GM21360 (cell line): ENCODE data around the gene MADD.

Source experiments
- ATAC-seq: cut with Tn5 transposase; IDR thresholded peaks from one replicate; pipeline ENCODE4 v1.9.1; 2021; ENCODE audit warnings: mild to moderate bottlenecking, moderate library complexity; ENCODE audit not compliant: unreplicated experiment

The MADD gene

DNA sequence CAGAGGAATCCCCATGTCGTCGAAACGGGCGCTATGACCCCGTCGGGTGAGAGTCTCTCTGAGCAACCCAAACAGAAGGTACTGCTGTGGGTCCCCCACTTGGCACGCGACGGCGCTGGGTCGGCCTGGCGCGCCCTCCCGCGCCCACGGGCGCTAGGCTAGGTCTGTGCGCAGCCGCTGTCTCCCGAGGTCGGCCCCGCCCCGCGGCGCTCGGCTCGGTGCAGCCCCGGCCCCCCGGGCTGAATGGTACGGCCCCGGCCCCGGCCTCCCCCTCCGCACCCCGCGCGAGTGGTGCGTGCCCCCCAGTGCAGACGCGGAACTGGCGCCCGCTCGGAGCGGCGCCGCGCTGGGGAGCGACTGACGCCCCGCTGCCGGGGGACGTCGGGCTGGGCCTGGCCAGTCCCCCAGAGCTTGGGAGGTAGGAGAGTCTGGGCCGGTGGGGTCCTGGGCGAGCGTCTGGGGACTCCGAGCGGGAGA, at the start of gene MADD:
Gene MADD (plus strand): TSS at position 305 of the 477 bp plus-strand sequence.
- ATAC-seq, result peak; percentile 70

DNA sequence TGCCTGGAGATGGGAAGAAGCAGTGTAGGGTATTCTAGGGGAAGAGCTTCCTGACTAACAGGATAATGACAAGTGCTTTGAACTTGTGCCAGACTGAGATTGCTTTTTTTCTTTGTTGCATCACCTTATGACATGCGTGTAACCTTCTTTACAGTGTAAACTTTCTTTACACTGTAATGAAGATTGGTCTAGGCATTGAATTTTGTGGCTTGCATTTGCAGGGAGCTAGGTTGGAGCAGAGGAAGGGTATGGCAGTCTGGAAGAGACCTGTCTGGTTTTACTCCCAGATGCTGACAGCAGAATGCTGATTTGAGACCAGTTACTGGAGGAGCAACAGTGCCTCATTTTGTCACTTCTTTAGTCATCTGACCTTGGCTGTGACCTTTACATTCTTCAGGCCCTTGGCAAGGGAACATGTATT, 49.5 kb upstream of the MADD start:
- ATAC-seq, result no peak

GRCh38 chr11:47222696-47223095, 47.2 kb upstream of the MADD start:
- ATAC-seq, result no peak

DNA sequence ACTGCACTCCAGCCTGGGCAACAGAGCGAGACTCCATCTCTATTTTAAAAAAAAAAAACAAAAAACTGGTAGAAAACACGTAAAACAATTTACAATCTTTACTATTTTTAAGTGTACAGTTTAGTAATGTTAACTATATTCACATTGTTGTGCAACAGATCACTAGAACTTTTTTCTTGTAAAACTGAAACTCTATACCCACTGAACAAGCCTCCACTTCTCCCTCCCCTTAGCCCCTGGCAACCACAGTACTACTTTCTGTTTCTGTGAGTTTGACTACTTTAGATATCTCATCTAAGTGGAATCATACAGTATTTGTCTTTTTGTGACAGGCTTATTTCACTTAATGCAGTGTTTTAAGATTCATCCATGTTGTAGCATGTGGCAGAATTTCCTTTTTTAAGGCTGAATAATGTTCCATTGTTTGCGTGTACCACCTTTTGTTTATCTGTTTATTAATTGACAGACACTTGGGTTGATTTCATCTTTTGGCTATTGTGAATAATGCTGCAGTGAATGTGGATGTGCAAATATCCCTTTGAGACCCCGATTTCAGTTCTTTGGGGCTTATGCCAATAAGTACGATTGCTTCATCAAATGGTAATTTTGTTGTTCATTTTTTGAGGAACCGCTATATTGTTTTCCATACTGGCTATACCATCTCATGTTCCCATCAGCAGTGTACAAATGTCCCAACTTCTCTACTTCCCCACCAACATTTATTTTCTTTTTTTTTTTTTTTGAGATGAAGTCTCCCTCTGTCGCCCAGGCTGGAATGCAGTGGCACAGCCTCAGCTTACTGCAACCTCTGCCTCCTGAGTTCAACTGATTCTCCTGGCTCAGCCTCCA, 44.2 kb upstream of the MADD start:
- peak; percentile 81 for ATAC-seq

DNA sequence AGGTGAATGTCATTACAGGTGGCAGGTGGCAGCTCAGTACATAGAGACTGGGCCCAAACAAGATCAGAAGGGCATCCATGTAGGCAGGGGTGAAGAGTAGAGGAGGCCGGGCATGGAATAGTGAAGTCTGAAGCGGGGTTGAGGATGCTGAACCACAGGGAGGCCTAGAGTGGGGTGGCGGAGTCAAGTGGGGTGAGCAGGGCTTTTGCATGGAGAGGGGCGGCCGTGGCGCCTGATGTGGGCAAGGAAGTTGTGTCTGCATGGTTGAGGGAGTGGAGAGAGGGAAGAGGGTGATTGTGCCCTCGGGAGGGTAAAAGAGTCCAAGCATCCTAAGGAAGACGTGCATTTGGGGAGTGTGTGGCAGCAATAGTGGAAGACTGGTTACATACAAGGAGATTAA, 40.8 kb upstream of the MADD start:
- no peak for ATAC-seq

DNA sequence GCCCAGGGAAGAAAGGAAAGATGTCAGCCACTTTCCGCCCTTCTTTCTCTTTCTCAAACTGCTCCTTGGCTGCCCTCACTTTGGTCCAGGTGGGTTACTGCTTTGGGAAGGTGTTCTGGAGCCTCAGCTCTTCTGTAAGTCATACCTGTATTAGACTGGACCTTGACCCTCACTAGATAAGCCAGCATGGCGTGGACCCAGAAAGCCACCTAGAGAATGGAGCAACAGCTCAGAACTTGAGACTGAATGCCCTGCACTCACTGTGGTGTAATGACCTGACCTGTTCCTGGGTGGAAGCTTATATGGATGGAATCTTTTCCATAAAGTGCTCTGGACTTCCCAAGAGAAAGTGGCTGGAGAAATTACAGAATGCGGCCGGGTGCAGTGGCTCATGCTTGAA, 36.9 kb upstream of the MADD start:
- ATAC-seq, result no peak

GRCh38 chr11:47233989-47234668, 35.8 kb upstream of the MADD start:
- ATAC-seq, result no peak

GRCh38 chr11:47234669-47235100, 35.2 kb upstream of the MADD start:
- ATAC-seq, result no peak

GRCh38 chr11:47235163-47235562, 34.8 kb upstream of the MADD start:
- no peak for ATAC-seq

DNA sequence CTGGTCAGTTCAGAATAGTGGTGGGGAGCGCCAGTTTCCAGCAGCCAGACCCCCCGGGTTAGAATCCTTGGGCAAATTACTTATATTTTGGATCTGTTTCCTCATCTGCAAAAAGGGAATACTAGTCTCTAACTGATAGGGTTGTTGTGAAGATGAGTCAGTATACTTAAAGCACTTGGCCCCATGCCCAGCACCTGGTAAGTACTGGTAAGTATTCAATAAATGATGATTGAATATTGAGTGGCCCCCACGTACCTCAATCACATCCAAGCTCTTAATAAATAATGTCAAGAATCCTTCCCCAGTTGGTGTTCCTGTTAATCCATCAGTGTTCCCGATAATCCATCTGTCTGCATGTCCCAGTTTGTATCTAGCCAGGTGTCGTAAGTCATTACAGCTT, 33.5 kb upstream of the MADD start:
- no peak for ATAC-seq

DNA sequence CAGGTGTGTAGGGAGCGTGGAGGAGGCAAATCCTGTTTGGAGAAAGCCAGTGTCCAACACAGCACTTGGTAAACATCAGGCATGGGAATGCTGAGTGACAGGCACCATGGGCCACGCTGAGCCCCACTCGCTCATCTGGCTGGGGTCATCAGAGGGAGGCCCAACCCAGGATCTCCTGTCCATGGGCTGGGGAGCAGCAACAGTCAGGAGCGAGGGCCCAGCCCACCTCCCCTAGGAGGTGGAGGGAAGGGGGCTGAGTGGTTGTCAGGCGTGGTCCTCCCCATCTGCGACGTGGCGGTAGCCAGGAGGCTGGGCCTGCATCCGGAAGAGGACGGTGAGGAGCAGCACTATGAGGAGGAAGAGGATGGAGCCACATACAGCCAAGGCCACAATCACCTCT, 30.1 kb upstream of the MADD start:
- ATAC-seq, result no peak

- no peak for ATAC-seq
Observed at GRCh38 chr11:47241841-47242301, 28.1 kb upstream of the MADD start.

GRCh38 chr11:47242596-47243192, 27.2 kb upstream of the MADD start:
- ATAC-seq, result no peak

GRCh38 chr11:47243454-47243853, 26.5 kb upstream of the MADD start:
- no peak for ATAC-seq

DNA sequence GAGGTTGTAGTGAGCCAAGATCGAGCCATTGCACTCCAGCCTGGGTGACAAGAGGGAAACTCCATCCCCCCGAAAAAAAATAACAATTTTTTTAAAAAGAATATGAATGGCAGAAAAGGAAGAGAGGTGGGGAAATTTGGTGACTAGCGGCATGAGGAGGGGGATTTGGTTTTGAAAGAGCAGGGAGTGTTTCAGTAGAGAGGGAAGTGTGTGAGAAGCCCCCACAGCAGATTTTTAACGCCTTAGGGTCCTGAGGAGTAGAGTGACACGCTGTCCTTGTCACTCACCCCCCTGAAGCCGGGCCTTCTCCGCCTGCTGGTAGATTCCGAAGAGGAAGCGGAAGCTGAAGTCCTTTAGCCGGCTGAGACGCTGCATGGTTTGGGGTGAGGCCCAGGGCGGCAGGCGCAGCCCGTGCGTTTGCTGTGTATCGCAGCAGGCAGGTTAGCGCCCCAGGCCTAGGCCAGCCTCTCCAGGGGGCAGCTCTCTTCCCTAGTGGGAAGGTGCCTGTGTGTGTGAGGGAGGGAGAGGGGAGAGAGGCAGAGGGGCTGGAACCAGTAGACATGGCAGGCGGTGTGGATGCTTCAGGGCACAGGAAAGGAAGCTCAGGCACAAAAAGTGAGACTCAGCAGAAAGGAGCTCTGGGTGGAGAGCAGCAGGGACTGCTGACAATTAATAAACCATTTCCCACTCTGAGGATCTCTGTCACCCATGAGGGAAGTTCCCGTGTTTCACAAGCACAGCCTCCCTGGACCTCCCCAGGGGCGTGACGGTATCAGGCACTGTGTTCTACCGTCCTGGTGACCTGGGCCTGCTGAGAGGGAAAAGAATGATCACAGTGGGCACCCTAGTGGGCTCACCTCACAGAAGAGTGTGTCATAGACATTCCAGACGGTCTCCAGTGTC, 25.2 kb upstream of the MADD start:
- no peak for ATAC-seq

GRCh38 chr11:47245611-47246357, 24.1 kb upstream of the MADD start:
- no peak for ATAC-seq

DNA sequence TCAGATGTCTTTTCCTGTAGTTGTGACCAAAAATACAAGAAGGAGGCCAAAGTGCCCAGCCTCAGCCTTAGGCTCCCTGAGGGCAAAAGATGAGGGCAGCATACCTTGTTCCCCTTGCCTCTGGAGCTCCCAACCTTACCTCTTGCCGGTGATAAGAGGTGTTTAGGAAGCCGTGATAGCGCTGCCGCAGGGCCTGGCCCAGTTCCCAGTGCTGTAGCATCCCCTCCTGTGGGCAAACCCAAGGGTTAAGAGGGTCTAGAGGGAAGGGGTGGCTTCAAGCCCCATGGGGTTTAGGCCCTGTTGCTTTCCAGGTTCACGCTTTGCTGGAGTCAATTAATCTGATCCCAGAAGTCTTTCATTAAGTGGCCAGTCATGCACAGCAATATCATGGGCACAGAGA, 22.4 kb upstream of the MADD start:
- ATAC-seq, result no peak

DNA sequence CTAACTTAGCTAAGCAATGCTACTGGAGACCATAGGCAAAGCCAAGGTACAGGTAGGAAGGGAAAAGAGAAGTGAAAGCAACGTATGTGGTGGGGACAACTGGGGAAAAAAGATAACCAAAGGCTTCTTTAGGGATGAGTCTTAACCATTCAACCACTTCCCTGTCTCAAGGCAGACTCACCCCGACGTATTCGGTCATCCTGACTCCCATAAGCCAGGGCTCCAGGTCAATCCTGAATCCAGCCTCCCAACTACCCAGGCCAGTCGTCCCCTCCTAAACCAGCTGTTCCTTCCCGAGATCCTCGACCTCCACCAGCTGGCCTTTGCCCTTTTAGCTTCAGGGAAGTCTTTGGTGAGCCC, 21.6 kb upstream of the MADD start:
- peak; percentile 18 for ATAC-seq

DNA sequence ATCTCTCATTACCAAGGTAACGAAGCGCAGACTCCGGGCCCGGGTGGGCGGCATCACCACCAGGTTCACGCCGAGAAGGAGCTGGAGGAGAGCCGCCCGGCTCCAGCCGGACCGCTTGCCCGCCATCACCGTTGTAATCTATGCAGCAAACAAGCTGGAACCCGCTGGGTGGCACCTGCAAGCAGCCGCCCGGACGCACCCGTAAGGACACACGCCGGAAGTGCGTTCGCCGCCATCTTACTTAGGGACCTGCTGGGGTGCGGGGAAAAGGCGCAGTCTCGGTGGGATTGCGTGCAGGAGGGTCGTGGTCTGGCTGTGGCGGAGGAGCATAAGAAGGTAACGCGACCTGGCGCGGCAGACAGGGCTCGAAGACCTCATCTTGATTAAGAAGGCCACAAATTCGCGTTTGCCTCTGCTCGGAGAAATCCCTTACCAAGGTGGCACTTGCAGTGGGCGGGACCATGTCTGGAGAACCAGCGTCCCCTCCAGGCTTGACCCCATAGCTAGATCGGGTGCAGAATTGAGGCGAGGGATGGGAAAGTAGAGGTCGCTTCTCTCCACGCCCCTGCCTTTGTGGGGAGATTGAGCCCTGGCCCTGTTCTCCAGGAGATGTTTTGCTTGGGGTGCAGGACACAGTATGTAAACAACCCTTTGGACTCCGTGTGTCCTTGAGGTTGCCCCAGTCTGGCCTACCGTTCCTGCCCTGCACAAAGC, 21.1 kb upstream of the MADD start, which contains the start of gene ACP2:
Gene ACP2 (minus strand): TSS at position 151 of the 714 bp plus-strand sequence. CDS start 25 bp downstream, at position 126.
- ATAC-seq, result peak; percentile 75
